ENCODE measurements around the gene FGR.

Gene FGR

GRCh38 chr1:27598295-27598687 lies 36.7 kb downstream of the FGR start (continued):
- TF ChIP-seq PATZ1 (CRISPR knock-in tag; IDR thresholded peaks at IDR 0.05; ENCODE audit: borderline replicate concordance), result no peak
- TF ChIP-seq ZFP3 (CRISPR knock-in tag; IDR thresholded peaks at IDR 0.05), result no peak
- TF ChIP-seq TSHZ2 (CRISPR knock-in tag; IDR thresholded peaks at IDR 0.05), result no peak
- TF ChIP-seq ISL1 (CRISPR knock-in tag; IDR thresholded peaks at IDR 0.05), result no peak
- no peak for TF ChIP-seq ZFP30 (CRISPR knock-in tag; IDR thresholded peaks at IDR 0.05)
- no peak for TF ChIP-seq CSRNP3 (CRISPR knock-in tag; IDR thresholded peaks at IDR 0.05)
- no peak for TF ChIP-seq POU6F1 (CRISPR knock-in tag; IDR thresholded peaks at IDR 0.05; ENCODE audit: borderline replicate concordance, low read depth)

GRCh38 chr1:27597516-27598294 lies 37.3 kb downstream of the FGR start:
- no peak; the same call in 2 of the 3 replicates for ATAC-seq
- TF ChIP-seq ZNF565 (CRISPR knock-in tag; conservative IDR thresholded peaks at IDR 0.05; ENCODE audit: low read depth), result no peak
- TF ChIP-seq TOX (CRISPR knock-in tag; IDR thresholded peaks at IDR 0.05; ENCODE audit: borderline replicate concordance), result no peak
- no peak for TF ChIP-seq RARB (CRISPR knock-in tag; IDR thresholded peaks at IDR 0.05)
- TF ChIP-seq OSR1 (CRISPR knock-in tag; IDR thresholded peaks at IDR 0.05), result no peak
- no peak for TF ChIP-seq CSRNP3 (CRISPR knock-in tag; IDR thresholded peaks at IDR 0.05)
- TF ChIP-seq PPARA (CRISPR knock-in tag; IDR thresholded peaks at IDR 0.05; ENCODE audit: borderline replicate concordance), result no peak
- TF ChIP-seq PATZ1 (CRISPR knock-in tag; IDR thresholded peaks at IDR 0.05; ENCODE audit: borderline replicate concordance), result no peak
- no peak for TF ChIP-seq CSDC2 (CRISPR knock-in tag; IDR thresholded peaks at IDR 0.05)
- no peak for TF ChIP-seq CREB5 (CRISPR knock-in tag; IDR thresholded peaks at IDR 0.05; ENCODE audit: low read depth)
- TF ChIP-seq GLIS3 (CRISPR knock-in tag; IDR thresholded peaks at IDR 0.05), result no peak
- no peak for TF ChIP-seq ESRRG (CRISPR knock-in tag; IDR thresholded peaks at IDR 0.05)
- no peak for TF ChIP-seq ZNF70 (CRISPR knock-in tag; IDR thresholded peaks at IDR 0.05)
- no peak for TF ChIP-seq ARNTL (CRISPR knock-in tag; IDR thresholded peaks at IDR 0.05; ENCODE audit: borderline replicate concordance, low read depth)
- TF ChIP-seq ZFP3 (CRISPR knock-in tag; IDR thresholded peaks at IDR 0.05), result no peak
- TF ChIP-seq ZNF8 (CRISPR knock-in tag; IDR thresholded peaks at IDR 0.05), result no peak
- no peak for TF ChIP-seq ZC3H10 (CRISPR knock-in tag; IDR thresholded peaks at IDR 0.05)
